Gastrocnemius medialis (tissue), 4 donors: ENCODE data around the gene ACY1.

Source experiments
- POLR2A ChIP-seq, 2 donors: fragments of 450-650 bp; IDR thresholded peaks; one replicate each; pipeline ENCODE4 v1.6.1; 2017; ENCODE audit warnings: antibody characterized with exemption in 2 of 2, mild to moderate bottlenecking in 2 of 2, moderate library complexity in 2 of 2
- TF ChIP-seq, protein P1 (sequence below), 5 experiments: fragments of 450-650 bp in 3 of 5; fragments of 200-600 bp in 2 of 5; sonication (generic) in 2 of 5; IDR thresholded peaks in 4 of 5; conservative IDR thresholded peaks in 1 of 5; 1 replicate in 4 of 5; 2 replicates in 1 of 5; pipeline ENCODE4 v1.5.1; 2016 to 2019; ENCODE audit warnings: antibody characterized with exemption in 5 of 5, mild to moderate bottlenecking in 3 of 5, moderate library complexity in 3 of 5

DNA sequence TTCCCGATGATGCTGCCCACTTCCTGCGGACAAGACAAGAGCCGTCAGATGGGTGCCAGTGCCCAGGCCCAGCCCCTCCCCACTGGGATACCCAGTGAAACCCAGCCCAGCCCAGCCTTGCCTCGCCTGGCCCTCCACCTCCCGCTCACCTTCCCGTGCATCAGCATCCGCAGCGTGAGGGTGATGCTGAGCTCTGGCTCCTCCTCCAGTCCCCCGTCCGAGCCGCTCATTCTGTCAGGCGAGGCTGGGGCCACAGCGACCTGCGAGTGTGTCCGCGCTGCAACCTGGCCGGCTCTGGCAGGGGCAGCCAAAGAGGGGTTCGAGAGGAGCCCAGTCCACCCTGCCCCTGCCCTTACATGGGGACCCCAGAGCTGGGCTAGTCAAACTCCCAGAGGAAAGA lies 22.3 kb upstream of the ACY1 start:
- TF ChIP-seq, protein P1, sequence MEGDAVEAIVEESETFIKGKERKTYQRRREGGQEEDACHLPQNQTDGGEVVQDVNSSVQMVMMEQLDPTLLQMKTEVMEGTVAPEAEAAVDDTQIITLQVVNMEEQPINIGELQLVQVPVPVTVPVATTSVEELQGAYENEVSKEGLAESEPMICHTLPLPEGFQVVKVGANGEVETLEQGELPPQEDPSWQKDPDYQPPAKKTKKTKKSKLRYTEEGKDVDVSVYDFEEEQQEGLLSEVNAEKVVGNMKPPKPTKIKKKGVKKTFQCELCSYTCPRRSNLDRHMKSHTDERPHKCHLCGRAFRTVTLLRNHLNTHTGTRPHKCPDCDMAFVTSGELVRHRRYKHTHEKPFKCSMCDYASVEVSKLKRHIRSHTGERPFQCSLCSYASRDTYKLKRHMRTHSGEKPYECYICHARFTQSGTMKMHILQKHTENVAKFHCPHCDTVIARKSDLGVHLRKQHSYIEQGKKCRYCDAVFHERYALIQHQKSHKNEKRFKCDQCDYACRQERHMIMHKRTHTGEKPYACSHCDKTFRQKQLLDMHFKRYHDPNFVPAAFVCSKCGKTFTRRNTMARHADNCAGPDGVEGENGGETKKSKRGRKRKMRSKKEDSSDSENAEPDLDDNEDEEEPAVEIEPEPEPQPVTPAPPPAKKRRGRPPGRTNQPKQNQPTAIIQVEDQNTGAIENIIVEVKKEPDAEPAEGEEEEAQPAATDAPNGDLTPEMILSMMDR (IDR thresholded peaks at IDR 0.05 in 4 of 5, conservative IDR thresholded peaks at IDR 0.05 in 1 of 5), result no peak
- no peak for TF ChIP-seq POLR2A (IDR thresholded peaks at IDR 0.05)
